HG03439 (cell line): ENCODE measurements around the gene PAM16.
"Not testable (repeated sequence)": the region's sequence is repeated elsewhere in the genome, so short reads cannot be mapped to it uniquely, and the experiment has no call there.

Source experiments
- ATAC-seq: cut with Tn5 transposase; IDR thresholded peaks from one replicate; pipeline ENCODE4 v1.9.1; 2021; ENCODE audit warnings: mild to moderate bottlenecking, moderate library complexity; ENCODE audit not compliant: unreplicated experiment

Gene PAM16

GRCh38 chr16:4350787-4351659, at the start of gene PAM16:
Gene PAM16, minus strand, starts transcription at chr16:4351321. Its CDS starts 87 bp downstream, at chr16:4351234.
- ATAC-seq = peak; percentile 89

DNA sequence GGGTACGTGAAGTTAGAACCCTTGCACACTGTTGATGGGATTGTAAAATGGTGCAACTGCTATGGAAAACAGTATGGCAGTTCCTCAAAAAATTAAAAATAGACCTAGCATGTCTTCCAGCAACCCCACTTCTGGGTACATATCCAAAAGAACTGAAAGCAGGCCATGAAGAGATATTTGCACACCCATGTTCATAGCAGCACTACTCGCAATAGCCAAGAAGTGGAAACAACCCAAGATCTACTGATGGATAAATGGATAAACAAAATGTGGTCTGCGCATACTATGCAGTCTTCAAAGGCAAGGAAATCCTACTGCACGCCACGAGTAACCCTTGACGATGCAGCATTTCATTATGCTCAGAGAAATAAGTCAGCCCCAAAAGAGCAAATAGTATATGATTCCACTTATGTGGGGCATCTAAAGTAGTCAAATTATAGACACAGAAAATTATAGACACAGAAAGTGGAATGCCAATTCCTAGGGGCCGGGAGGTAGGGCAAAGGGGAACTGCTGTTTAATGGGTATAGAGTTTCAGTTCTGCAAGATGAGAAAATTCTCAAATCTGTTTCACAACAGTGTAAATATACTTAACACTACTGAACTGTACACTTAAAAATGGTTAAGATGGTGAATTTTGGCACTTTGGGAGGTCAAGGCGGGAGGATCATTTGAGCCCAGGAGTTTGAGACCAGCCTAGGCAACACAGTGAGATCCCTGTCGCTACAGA, 48.0 kb upstream of the PAM16 start:
- no peak for ATAC-seq

GRCh38 chr16:4395055-4395726, 44.1 kb upstream of the PAM16 start:
- no peak for ATAC-seq

- not testable (repeated sequence) for ATAC-seq
These were observed 42.7 kb upstream of the PAM16 start for GRCh38 chr16:4393850-4394249.

DNA sequence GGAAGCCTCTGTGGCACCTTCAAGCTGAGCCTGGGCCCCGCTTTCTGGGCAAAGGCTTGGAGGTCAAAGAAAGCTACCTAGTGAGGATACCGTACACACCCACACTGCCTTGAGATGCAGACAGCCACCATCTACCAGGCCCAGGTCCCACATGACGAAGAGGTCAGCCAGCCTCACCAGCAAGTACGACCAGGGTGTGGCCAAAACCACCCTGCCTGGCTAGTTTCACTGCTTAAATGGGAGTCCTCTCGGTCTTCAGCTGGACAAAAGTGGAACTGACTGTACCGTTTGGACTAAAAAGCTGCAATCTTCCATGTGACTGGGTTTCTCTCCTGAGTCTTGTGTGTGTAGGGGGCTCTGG, 42.1 kb upstream of the PAM16 start:
- no peak for ATAC-seq

DNA sequence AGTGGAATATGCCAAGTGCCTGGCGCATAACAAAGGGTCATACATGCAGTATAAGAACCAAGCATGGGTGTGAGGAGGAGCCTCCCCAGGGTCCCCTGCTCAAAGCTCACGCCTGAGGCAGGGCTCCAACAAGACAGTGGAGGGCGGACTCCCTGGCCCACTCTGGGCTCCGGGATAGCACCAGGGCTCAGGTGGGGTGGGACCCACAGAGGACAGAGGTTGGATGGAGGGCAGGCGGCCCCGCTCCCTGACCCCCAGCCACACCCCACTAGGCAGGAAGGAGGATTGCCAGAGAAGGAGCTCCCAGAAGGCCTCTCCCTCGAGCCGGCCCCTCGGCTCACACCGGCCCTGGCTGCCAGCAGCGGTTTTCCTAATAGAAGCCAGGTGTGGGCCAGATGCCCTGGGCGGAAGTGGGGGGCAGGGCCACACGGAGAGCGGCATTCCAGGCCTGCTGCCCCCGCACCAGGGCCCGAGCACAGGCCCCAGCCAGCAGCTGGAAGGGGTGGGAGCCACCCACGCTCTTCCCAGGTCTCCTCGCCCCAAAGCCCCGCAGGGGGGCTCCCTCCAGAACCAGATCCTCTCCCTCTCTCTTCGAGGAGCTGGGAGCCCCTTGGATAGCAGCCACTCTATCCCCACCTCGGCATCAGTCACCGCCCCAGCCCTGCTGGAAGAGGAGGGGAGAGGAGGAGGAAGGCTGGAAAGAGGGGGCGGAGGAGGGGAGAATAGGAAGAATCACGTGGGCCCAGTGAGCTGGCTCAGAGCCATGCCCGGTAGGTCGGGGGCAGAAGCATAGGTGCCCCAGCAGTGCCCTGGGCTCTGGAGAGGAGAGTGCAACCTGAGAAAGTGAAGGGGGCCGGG, 41.5 kb upstream of the PAM16 start:
- ATAC-seq = no peak

DNA sequence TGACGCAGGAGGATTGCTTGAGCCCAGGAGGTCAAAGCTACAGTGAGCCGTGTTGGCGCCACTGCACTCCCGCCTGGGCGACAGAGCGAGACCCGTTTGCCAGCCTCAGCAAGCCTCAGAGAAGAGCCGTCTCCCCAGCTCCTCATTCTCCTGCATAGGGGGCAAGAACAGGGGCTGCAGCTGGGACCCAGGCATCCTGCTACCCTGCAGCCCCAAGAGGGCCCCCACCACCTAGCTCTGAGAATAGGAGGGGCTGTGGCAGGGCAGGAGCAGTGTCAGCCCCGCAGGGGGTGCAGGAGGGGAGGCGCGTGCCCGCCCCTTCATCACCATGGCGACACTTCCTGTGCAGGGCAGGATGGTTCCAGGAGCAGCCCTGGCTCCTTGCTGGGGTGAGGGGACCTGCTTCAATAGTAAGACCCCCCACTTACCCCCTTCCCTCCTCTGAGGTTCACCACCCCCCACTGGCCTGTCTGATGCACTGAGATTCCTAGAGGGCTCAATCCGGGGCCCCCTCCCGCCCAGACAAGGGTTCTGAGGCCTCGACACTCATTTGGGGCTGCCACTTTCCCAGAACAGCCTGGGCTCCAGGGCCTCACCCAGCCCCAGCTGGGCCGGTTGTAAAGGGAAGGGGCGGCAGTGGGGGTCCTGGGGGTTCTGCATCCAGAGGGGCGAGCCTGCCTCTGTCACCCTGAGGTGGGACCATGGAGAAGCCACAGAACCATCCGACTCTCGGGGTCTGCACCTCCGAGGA, 40.7 kb upstream of the PAM16 start:
- no peak for ATAC-seq

- ATAC-seq = no peak
These were observed 39.4 kb upstream of the PAM16 start for GRCh38 chr16:4390266-4391260.

GRCh38 chr16:4389051-4389955, 38.2 kb upstream of the PAM16 start:
- ATAC-seq = no peak

- ATAC-seq = no peak
These were observed 37.3 kb upstream of the PAM16 start for GRCh38 chr16:4388271-4389021.

GRCh38 chr16:4387781-4388180, 36.7 kb upstream of the PAM16 start:
- no peak for ATAC-seq

DNA sequence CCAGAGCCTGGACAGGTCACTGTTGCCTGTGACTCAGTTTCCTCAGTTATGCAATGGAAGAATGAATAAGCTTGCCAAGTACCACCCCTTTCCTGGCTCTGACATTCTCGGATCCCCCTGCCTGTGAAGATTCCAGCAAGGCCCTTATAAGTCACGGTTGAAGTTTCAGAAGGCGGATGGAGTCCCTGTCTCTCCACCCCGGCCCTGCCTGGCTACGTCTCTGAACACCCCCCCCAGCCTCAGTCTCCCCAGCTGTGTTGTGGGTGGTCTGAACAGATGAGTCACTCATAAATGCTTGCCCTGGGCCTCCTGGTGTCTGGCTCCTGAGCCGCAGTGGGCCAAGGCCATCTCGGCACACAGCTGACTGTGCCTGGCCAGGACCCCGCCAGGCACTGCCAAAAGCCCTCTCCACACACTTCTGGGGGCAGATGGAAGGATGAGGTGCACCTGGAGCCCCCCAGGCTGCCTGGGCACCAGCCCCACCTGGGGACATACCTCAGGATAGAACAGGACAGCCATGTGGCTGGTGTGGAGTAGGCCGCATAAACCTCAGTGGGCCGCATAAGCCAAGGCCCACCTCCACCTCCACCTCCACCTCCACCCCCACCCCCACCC, 35.9 kb upstream of the PAM16 start:
- no peak for ATAC-seq

DNA sequence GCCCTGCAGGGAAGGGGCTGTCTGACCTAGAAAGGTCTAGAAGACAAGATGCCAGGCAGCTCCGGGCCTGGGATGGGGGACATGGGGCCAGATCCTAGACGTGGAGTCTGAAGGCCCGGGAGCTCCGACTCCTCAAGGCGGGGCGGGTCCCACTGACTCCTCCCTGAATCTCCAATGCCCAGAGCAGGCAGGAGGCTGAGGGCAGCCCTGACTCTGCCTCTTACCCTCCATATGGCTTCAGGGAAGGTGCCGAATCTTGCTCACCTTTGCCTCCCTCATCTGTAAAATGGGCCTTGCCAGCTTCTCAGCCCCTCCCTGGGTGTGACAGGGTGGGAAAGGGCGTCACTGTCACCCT, 35.3 kb upstream of the PAM16 start:
- no peak for ATAC-seq

DNA sequence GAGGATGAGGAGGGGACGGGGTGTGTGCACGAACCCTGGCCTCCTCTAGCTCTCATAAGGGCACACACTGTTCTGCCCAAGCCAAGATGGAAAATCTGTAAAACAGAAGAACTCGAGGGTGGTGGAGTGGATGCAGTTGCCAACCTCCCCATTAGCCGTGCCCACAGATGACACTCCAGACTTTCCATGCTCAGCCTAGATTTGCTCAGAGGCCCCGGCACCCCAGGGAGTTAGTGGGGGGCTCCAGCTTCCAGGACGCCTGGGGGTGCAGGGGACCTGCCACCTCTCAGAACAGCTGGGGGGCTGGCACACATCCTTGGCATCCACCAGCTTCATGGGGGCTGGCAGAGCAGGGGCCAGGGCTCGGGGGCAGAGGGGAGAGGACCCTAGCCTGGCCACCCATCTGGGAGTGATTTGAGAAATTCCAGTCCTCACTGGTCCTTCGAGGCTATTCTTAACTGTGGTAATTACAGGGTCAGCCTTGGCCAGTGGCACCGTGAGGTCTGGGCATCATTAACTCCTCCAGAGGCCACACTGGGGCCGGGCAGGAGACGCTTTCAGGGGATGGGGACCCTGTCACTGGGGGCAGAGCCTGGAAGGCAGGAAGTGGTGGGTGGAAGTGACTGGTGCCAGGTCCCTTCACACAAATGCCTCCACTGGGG, 34.8 kb upstream of the PAM16 start:
- no peak for ATAC-seq

- no peak for ATAC-seq
These were observed 34.1 kb upstream of the PAM16 start for GRCh38 chr16:4385066-4385788.
